ENCODE measurements around the gene FURIN.
"Not testable (repeated sequence)": the region's sequence is repeated elsewhere in the genome, so short reads cannot be mapped to it uniquely, and the experiment has no call there.

Gene FURIN

GRCh38 chr15:90890839-90891238 lies 22.5 kb downstream of the FURIN start:
- no peak overlapping the region for H3K4me3 ChIP-seq (ENCODE audit: low read depth, low read length)
- TF ChIP-seq CTCF (IDR thresholded peaks at IDR 0.05; ENCODE audit: borderline replicate concordance, insufficient read depth, low read depth, low read length) = no peak

GRCh38 chr15:90891346-90891949 lies 23.1 kb downstream of the FURIN start:
- no peak for TF ChIP-seq CTCF (IDR thresholded peaks at IDR 0.05; ENCODE audit: borderline replicate concordance, insufficient read depth, low read depth, low read length)
- H3K4me3 ChIP-seq (ENCODE audit: low read depth, low read length) = no peak overlapping the region

GRCh38 chr15:90892023-90892422 lies 23.6 kb downstream of the FURIN start:
- TF ChIP-seq CTCF (IDR thresholded peaks at IDR 0.05; ENCODE audit: borderline replicate concordance, insufficient read depth, low read depth, low read length) = no peak
- H3K4me3 ChIP-seq (ENCODE audit: low read depth, low read length) = no peak overlapping the region

- TF ChIP-seq CTCF (IDR thresholded peaks at IDR 0.05; ENCODE audit: borderline replicate concordance, insufficient read depth, low read depth, low read length) = no peak
- H3K4me3 ChIP-seq (ENCODE audit: low read depth, low read length) = no peak overlapping the region
Observed at GRCh38 chr15:90892498-90893174, 24.2 kb downstream of the FURIN start.

- no peak overlapping the region for H3K4me3 ChIP-seq (ENCODE audit: low read depth, low read length)
- peak; percentile 24; the same call in 1 of the 2 replicates for TF ChIP-seq CTCF (IDR thresholded peaks at IDR 0.05; ENCODE audit: borderline replicate concordance, insufficient read depth, low read depth, low read length)
Observed at GRCh38 chr15:90893175-90894090, 25.0 kb downstream of the FURIN start.

GRCh38 chr15:90895571-90896117 lies 27.3 kb downstream of the FURIN start:
- no peak overlapping the region for H3K4me3 ChIP-seq (ENCODE audit: low read depth, low read length)

GRCh38 chr15:90897131-90897655 lies 28.8 kb downstream of the FURIN start:
- H3K4me3 ChIP-seq (ENCODE audit: low read depth, low read length) = not testable (repeated sequence)

More at GRCh38 chr15:90895571-90896117, 27.3 kb downstream of the FURIN start:
- TF ChIP-seq CTCF (IDR thresholded peaks at IDR 0.05; ENCODE audit: borderline replicate concordance, insufficient read depth, low read depth, low read length) = no peak

Measured in GM12875 (cell line).